HepG2 (cell line): ENCODE measurements around the gene FGA. TPM values are rescaled to one million over a fixed set of nuclear protein-coding genes. Genes with fewer than 3 reads are reported as not detected.

Source experiments
- CENPT ChIP-seq: sonication (generic); formaldehyde crosslinking; IDR thresholded peaks from 2 replicates; pipeline ENCODE4 v1.8.0; 2022; ENCODE audit warnings: low read depth, mild to moderate bottlenecking, moderate library complexity, missing genetic modification reagents
- CERS6 ChIP-seq: sonication (generic); formaldehyde crosslinking; IDR thresholded peaks from 2 replicates; pipeline ENCODE4 v1.5.0; 2020; ENCODE audit warnings: missing genetic modification reagents
- EP300 ChIP-seq, 3 experiments: sonication (generic) in 1 of 3; formaldehyde crosslinking in 1 of 3; IDR thresholded peaks; 2 replicates each; pipeline versions ENCODE4 v1.5.1 to v1.6.1; 2011 to 2020; ENCODE audit warnings: low read depth in 2 of 3, low read length in 2 of 3, borderline replicate concordance in 1 of 3, improper control_type of control experiment in 1 of 3, mild to moderate bottlenecking in 1 of 3, missing genetic modification reagents in 1 of 3, moderate library complexity in 1 of 3
- SATB2 ChIP-seq: sonication (generic); formaldehyde crosslinking; IDR thresholded peaks from 2 replicates; pipeline ENCODE4 v1.5.0; 2020; ENCODE audit warnings: missing genetic modification reagents
- SP2 ChIP-seq: sonication (generic); formaldehyde crosslinking; IDR thresholded peaks from 2 replicates; pipeline ENCODE4 v1.5.1; 2020; ENCODE audit warnings: mild to moderate bottlenecking, missing genetic modification reagents
- TIGD3 ChIP-seq: sonication (generic); formaldehyde crosslinking; IDR thresholded peaks from 2 replicates; pipeline ENCODE4 v1.5.1; 2020; ENCODE audit warnings: mild to moderate bottlenecking, missing genetic modification reagents, borderline replicate concordance
- XRCC5 ChIP-seq: fragments of 200-400 bp; formaldehyde crosslinking; optimal IDR thresholded peaks from 2 replicates; pipeline ENCODE3; 2017; ENCODE audit warnings: mild to moderate bottlenecking, low read length
- ZNF3 ChIP-seq: IDR thresholded peaks from 2 replicates; pipeline ENCODE4 v1.7.0; 2017; ENCODE audit warnings: inconsistent platforms
- ZNF616 ChIP-seq: sonication (generic); formaldehyde crosslinking; IDR thresholded peaks from 2 replicates; pipeline ENCODE4 v1.5.0; 2020; ENCODE audit warnings: low read depth, mild to moderate bottlenecking, missing genetic modification reagents
- ZNF629 ChIP-seq: sonication (generic); formaldehyde crosslinking; conservative IDR thresholded peaks from 2 replicates; pipeline ENCODE4 v1.5.0; 2020; ENCODE audit warnings: missing genetic modification reagents
- ZSCAN29 ChIP-seq: sonication (generic); formaldehyde crosslinking; conservative IDR thresholded peaks from 2 replicates; pipeline ENCODE4 v1.4.0; 2020; ENCODE audit warnings: mild to moderate bottlenecking, missing genetic modification reagents
- ZZZ3 ChIP-seq: sonication (generic); formaldehyde crosslinking; IDR thresholded peaks from 2 replicates; pipeline ENCODE4 v1.4.0; 2020; ENCODE audit warnings: missing genetic modification reagents, mild to moderate bottlenecking, borderline replicate concordance
- polyA plus RNA-seq, 8 experiments: library from polyadenylated mRNA; depleted of rRNA in 3 of 8; stranded (reverse) in 7 of 8; unstranded in 1 of 8; fragments of >200 nt; fragmentation: Illumina TruSeq in 4 of 8; extraction: Trizol in 4 of 8; gene quantifications; 2 replicates each; pipeline versions ENCODE4 v1.2.1 to v1.2.3, GENCODE V29; 2011 to 2016; ENCODE audit warnings: low read depth in 4 of 8, missing spikeins in 1 of 8, mixed read lengths in 1 of 8; ENCODE audit not compliant: insufficient read depth in 1 of 8
- total RNA-seq, 5 experiments: library from RNA; depleted of rRNA; stranded (reverse); fragments of >200 nt; fragmentation: Illumina TruSeq; extraction: Trizol; gene quantifications; 2 replicates each; pipeline ENCODE4 v1.2.3, GENCODE V29; 2016; ENCODE audit warnings: low read depth in 1 of 5
- TF ChIP-seq, protein P1 (sequence below): sonication (generic); formaldehyde crosslinking; IDR thresholded peaks from 2 replicates; pipeline ENCODE4 v1.5.1; 2020; ENCODE audit warnings: mild to moderate bottlenecking, missing genetic modification reagents, borderline replicate concordance
- TF ChIP-seq, protein P2 (sequence below): IDR thresholded peaks from 2 replicates; pipeline ENCODE4 v1.6.1; 2012; ENCODE audit warnings: low read depth, low read length, improper control_type of control experiment
- TF ChIP-seq, protein P3 (sequence below): sonication (generic); formaldehyde crosslinking; IDR thresholded peaks from 2 replicates; pipeline ENCODE4 v1.4.0; 2020; ENCODE audit warnings: missing genetic modification reagents, mild to moderate bottlenecking, borderline replicate concordance

The FGA gene
- total and polyA plus RNA-seq, 2 of the 13 experiments (the other 11 are each of a cell fraction or from before 2014, with no cell fraction given): 640 to 1,523 TPM

DNA sequence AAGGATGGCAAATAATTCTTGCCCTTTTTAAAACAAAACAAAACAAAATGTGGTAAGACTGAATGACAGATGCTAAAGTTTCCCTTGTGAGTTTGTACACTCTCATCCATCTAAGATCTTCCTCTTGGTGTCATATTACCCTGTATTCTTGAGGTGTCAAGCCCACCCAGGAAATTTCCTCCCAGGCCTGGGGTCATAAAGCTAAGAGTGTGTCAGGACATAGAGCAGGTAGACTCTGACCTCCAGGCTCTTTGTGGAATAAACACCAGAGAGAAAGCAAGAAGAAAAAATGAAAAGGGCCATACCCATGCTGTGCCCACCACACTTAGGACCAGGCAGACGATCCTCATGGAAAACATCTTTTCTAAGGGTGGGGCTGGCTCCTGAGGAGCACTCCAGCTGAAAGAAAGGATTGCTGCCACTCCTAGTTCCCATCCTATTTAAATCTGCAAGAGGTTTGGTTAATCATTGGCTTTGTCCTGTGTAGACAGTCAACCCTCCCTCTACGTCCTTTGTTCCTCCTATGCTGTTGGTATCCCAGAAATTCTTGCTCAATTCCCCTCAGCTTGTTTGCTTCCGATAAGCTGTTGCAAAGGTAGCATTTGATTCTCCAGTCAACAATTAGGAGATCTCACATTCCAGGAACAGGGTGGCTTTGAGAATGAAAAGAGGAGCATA is at the start of gene FGA (continued):
- TF ChIP-seq, protein P1, sequence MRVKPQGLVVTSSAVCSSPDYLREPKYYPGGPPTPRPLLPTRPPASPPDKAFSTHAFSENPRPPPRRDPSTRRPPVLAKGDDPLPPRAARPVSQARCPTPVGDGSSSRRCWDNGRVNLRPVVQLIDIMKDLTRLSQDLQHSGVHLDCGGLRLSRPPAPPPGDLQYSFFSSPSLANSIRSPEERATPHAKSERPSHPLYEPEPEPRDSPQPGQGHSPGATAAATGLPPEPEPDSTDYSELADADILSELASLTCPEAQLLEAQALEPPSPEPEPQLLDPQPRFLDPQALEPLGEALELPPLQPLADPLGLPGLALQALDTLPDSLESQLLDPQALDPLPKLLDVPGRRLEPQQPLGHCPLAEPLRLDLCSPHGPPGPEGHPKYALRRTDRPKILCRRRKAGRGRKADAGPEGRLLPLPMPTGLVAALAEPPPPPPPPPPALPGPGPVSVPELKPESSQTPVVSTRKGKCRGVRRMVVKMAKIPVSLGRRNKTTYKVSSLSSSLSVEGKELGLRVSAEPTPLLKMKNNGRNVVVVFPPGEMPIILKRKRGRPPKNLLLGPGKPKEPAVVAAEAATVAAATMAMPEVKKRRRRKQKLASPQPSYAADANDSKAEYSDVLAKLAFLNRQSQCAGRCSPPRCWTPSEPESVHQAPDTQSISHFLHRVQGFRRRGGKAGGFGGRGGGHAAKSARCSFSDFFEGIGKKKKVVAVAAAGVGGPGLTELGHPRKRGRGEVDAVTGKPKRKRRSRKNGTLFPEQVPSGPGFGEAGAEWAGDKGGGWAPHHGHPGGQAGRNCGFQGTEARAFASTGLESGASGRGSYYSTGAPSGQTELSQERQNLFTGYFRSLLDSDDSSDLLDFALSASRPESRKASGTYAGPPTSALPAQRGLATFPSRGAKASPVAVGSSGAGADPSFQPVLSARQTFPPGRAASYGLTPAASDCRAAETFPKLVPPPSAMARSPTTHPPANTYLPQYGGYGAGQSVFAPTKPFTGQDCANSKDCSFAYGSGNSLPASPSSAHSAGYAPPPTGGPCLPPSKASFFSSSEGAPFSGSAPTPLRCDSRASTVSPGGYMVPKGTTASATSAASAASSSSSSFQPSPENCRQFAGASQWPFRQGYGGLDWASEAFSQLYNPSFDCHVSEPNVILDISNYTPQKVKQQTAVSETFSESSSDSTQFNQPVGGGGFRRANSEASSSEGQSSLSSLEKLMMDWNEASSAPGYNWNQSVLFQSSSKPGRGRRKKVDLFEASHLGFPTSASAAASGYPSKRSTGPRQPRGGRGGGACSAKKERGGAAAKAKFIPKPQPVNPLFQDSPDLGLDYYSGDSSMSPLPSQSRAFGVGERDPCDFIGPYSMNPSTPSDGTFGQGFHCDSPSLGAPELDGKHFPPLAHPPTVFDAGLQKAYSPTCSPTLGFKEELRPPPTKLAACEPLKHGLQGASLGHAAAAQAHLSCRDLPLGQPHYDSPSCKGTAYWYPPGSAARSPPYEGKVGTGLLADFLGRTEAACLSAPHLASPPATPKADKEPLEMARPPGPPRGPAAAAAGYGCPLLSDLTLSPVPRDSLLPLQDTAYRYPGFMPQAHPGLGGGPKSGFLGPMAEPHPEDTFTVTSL (CRISPR knock-in tag): peak; percentile 98
- TF ChIP-seq XRCC5: no peak
- TF ChIP-seq TIGD3 (CRISPR knock-in tag): no peak; the same call in 1 of the 2 replicates
- TF ChIP-seq ZNF629 (CRISPR knock-in tag): peak; percentile 37; the same call in 1 of the 2 replicates
- TF ChIP-seq ZZZ3: no peak
- TF ChIP-seq SP2 (CRISPR knock-in tag): no peak
- TF ChIP-seq, protein P2, sequence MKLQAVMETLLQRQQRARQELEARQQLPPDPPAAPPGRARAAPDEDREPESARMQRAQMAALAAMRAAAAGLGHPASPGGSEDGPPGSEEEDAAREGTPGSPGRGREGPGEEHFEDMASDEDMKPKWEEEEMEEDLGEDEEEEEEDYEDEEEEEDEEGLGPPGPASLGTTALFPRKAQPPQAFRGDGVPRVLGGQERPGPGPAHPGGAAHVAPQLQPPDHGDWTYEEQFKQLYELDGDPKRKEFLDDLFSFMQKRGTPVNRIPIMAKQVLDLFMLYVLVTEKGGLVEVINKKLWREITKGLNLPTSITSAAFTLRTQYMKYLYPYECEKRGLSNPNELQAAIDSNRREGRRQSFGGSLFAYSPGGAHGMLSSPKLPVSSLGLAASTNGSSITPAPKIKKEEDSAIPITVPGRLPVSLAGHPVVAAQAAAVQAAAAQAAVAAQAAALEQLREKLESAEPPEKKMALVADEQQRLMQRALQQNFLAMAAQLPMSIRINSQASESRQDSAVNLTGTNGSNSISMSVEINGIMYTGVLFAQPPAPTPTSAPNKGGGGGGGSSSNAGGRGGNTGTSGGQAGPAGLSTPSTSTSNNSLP: peak; percentile 97
- peak; percentile 79 to 100; a peak in 3 of 4 replicates for TF ChIP-seq EP300 (IDR thresholded peaks at IDR 0.05; ENCODE audit: low read depth in 2 of 2, low read length in 2 of 2)
- TF ChIP-seq EP300 (CRISPR knock-in tag; IDR thresholded peaks at IDR 0.05; ENCODE audit: borderline replicate concordance): peak; percentile 99
- TF ChIP-seq SATB2: no peak; the same call in 1 of the 2 replicates
- TF ChIP-seq CERS6 (CRISPR knock-in tag): no peak
- no peak for TF ChIP-seq ZNF3 (CRISPR knock-in tag)
- TF ChIP-seq CENPT (CRISPR knock-in tag): no peak
- TF ChIP-seq, protein P3, sequence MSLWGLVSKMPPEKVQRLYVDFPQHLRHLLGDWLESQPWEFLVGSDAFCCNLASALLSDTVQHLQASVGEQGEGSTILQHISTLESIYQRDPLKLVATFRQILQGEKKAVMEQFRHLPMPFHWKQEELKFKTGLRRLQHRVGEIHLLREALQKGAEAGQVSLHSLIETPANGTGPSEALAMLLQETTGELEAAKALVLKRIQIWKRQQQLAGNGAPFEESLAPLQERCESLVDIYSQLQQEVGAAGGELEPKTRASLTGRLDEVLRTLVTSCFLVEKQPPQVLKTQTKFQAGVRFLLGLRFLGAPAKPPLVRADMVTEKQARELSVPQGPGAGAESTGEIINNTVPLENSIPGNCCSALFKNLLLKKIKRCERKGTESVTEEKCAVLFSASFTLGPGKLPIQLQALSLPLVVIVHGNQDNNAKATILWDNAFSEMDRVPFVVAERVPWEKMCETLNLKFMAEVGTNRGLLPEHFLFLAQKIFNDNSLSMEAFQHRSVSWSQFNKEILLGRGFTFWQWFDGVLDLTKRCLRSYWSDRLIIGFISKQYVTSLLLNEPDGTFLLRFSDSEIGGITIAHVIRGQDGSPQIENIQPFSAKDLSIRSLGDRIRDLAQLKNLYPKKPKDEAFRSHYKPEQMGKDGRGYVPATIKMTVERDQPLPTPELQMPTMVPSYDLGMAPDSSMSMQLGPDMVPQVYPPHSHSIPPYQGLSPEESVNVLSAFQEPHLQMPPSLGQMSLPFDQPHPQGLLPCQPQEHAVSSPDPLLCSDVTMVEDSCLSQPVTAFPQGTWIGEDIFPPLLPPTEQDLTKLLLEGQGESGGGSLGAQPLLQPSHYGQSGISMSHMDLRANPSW (CRISPR knock-in tag): no peak
- peak; percentile 94 for TF ChIP-seq ZSCAN29
- peak; percentile 54; the same call in 1 of the 2 replicates for TF ChIP-seq ZNF616 (CRISPR knock-in tag)
